Loucy (cell line): ENCODE results near the gene ROS1.

Source experiments
- H2AFZ ChIP-seq: fragments of 200-600 bp; sonication (generic); 2 replicates; pipeline ENCODE4 v1.6.0; 2016; ENCODE audit warnings: antibody characterized with exemption, mild to moderate bottlenecking, low read length, moderate library complexity
- H3F3A ChIP-seq: fragments of 200-600 bp; 2 replicates; pipeline ENCODE4 v1.6.0; 2016; ENCODE audit warnings: antibody characterized with exemption, low read depth, mild to moderate bottlenecking
- H3K27me3 ChIP-seq: fragments of 200-600 bp; sonication (generic); 2 replicates; pipeline ENCODE4 v1.6.1; 2014; ENCODE audit warnings: low read length, mild to moderate bottlenecking; ENCODE audit not compliant: insufficient read depth, poor library complexity, severe bottlenecking
- H3K36me3 ChIP-seq: fragments of 200-600 bp; sonication (generic); 2 replicates; pipeline ENCODE4 v1.6.1; 2016; ENCODE audit warnings: low read length; ENCODE audit not compliant: insufficient read depth
- H3K4me1 ChIP-seq: fragments of 200-600 bp; sonication (generic); 2 replicates; pipeline ENCODE4 v1.5.1; 2014; ENCODE audit warnings: low read length, mild to moderate bottlenecking; ENCODE audit not compliant: insufficient read depth, poor library complexity, severe bottlenecking
- H3K4me2 ChIP-seq: fragments of 200-600 bp; sonication (generic); 2 replicates; pipeline ENCODE4 v1.6.0; 2014; ENCODE audit warnings: antibody characterized with exemption, low read length, low read depth, mild to moderate bottlenecking; ENCODE audit not compliant: poor library complexity, severe bottlenecking
- H3K4me3 ChIP-seq: fragments of 200-600 bp; sonication (generic); 2 replicates; pipeline ENCODE4 v1.5.1; 2014; ENCODE audit warnings: low read length, mild to moderate bottlenecking, mixed read lengths; ENCODE audit not compliant: poor library complexity, severe bottlenecking
- H3K79me2 ChIP-seq: fragments of 200-600 bp; sonication (generic); 2 replicates; pipeline ENCODE4 v1.6.1; 2014; ENCODE audit warnings: low read length; ENCODE audit not compliant: insufficient read depth
- H3K9ac ChIP-seq: fragments of 200-600 bp; sonication (generic); 2 replicates; pipeline ENCODE4 v1.6.0; 2014; ENCODE audit warnings: mild to moderate bottlenecking, low read depth, low read length, moderate library complexity; ENCODE audit not compliant: poor library complexity, severe bottlenecking
- H3K9me2 ChIP-seq: fragments of 200-600 bp; sonication (generic); replicated peaks from 2 replicates; pipeline ENCODE4 v1.6.1; 2016; ENCODE audit warnings: low read depth, low read length, mixed read lengths
- H3K9me3 ChIP-seq: fragments of 200-600 bp; sonication (generic); 2 replicates; pipeline ENCODE4 v1.6.1; 2014; ENCODE audit warnings: mild to moderate bottlenecking, antibody characterized with exemption, low read length, low read depth; ENCODE audit not compliant: insufficient read depth
- H4K20me1 ChIP-seq: fragments of 200-600 bp; sonication (generic); 2 replicates; pipeline ENCODE4 v1.6.0; 2014; ENCODE audit warnings: antibody characterized with exemption, low read length, mild to moderate bottlenecking; ENCODE audit not compliant: insufficient read depth, poor library complexity, severe bottlenecking
- CTCF ChIP-seq: fragments of 200-600 bp; sonication (generic); conservative IDR thresholded peaks from 2 replicates; pipeline ENCODE4 v1.5.1; 2014; ENCODE audit warnings: mild to moderate bottlenecking, antibody characterized with exemption, low read length
- EZH2phosphoT487 ChIP-seq: fragments of 200-600 bp; IDR thresholded peaks from 2 replicates; pipeline ENCODE4 v1.6.1; 2018; ENCODE audit warnings: antibody characterized with exemption, mild to moderate bottlenecking, moderate library complexity, borderline replicate concordance

ROS1 gene

GRCh38 chr6:117391874-117392583 is 33.7 kb downstream of the ROS1 start:
- H2AFZ ChIP-seq: no peak overlapping the region
- no peak overlapping the region for H3K9ac ChIP-seq
- no peaks in the 10 kb centered on the region for H3K36me3 ChIP-seq
- H3K9me3 ChIP-seq: no peaks in the 10 kb centered on the region
- H3K9me2 ChIP-seq: no peaks in the 10 kb centered on the region
- no peak for TF ChIP-seq CTCF
- no peak for TF ChIP-seq EZH2phosphoT487
- H3K4me2 ChIP-seq: no peak overlapping the region
- H3F3A ChIP-seq: no peaks in the 10 kb centered on the region
- no peaks in the 10 kb centered on the region for H3K79me2 ChIP-seq
- H3K4me1 ChIP-seq: no peaks in the 10 kb centered on the region
- no peaks in the 10 kb centered on the region for H4K20me1 ChIP-seq
- no peak overlapping the region for H3K4me3 ChIP-seq
- no peaks in the 10 kb centered on the region for H3K27me3 ChIP-seq

GRCh38 chr6:117389227-117390057 is 36.3 kb downstream of the ROS1 start:
- H3K4me3 ChIP-seq: no peak overlapping the region
- no peaks in the 10 kb centered on the region for H3F3A ChIP-seq
- H3K79me2 ChIP-seq: no peaks in the 10 kb centered on the region
- no peak overlapping the region for H3K4me2 ChIP-seq
- no peaks in the 10 kb centered on the region for H3K4me1 ChIP-seq
- H2AFZ ChIP-seq: no peak overlapping the region
- peaks cover under 1% of the 10 kb centered on the region for H3K27me3 ChIP-seq
- no peak for TF ChIP-seq CTCF
- no peak for TF ChIP-seq EZH2phosphoT487
- H3K9ac ChIP-seq: no peak overlapping the region
- no peaks in the 10 kb centered on the region for H3K9me3 ChIP-seq
- no peaks in the 10 kb centered on the region for H3K9me2 ChIP-seq
- no peaks in the 10 kb centered on the region for H3K36me3 ChIP-seq
- H4K20me1 ChIP-seq: no peaks in the 10 kb centered on the region

- Histone ChIP-seq H4K20me1 (no peaks in the 10 kb centered on the region), H3K4me1 (no peaks in the 10 kb centered on the region), H3K9me2 (no peaks in the 10 kb centered on the region), H3K79me2 (no peaks in the 10 kb centered on the region), H3F3A (no peaks in the 10 kb centered on the region), H2AFZ (no peak overlapping the region), H3K4me2 (no peak overlapping the region), H3K9me3 (no peaks in the 10 kb centered on the region), H3K27me3 (peaks cover 9% of the 10 kb centered on the region), H3K9ac (no peak overlapping the region), H3K36me3 (no peaks in the 10 kb centered on the region), H3K4me3 (no peak overlapping the region)
- TF ChIP-seq CTCF (no peak), EZH2phosphoT487 (no peak)
Measured at GRCh38 chr6:117387454-117387974, 38.2 kb downstream of the ROS1 start.
